ENCODE measurements around the gene PRRT1B.

GRCh38 chr9:131530920-131531832 is 14.1 kb upstream of the PRRT1B start, which contains the start of gene UCK1:
- TF ChIP-seq NBN (IDR thresholded peaks at IDR 0.05; ENCODE audit: low read depth) (no peak), POLR3A (IDR thresholded peaks at IDR 0.05; ENCODE audit: borderline replicate concordance, extremely low read depth, insufficient read depth, insufficient read length) (no peak), HDGF (IDR thresholded peaks at IDR 0.05) (no peak), HDAC8 (tag; IDR thresholded peaks at IDR 0.05) (no peak), SIRT6 (IDR thresholded peaks at IDR 0.05; ENCODE audit: low read depth, low read length) (no peak), MYC (IDR thresholded peaks at IDR 0.05; ENCODE audit: low read depth, low read length) (peak; percentile 34; the same call in 1 of the 2 replicates), MYC (CRISPR knock-in tag; IDR thresholded peaks at IDR 0.05; ENCODE audit: borderline replicate concordance, low read depth) (no peak)
- TF ChIP-seq, protein P1, sequence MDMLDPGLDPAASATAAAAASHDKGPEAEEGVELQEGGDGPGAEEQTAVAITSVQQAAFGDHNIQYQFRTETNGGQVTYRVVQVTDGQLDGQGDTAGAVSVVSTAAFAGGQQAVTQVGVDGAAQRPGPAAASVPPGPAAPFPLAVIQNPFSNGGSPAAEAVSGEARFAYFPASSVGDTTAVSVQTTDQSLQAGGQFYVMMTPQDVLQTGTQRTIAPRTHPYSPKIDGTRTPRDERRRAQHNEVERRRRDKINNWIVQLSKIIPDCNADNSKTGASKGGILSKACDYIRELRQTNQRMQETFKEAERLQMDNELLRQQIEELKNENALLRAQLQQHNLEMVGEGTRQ (CRISPR knock-in tag; IDR thresholded peaks at IDR 0.05), result no peak
- TF ChIP-seq, protein P2, sequence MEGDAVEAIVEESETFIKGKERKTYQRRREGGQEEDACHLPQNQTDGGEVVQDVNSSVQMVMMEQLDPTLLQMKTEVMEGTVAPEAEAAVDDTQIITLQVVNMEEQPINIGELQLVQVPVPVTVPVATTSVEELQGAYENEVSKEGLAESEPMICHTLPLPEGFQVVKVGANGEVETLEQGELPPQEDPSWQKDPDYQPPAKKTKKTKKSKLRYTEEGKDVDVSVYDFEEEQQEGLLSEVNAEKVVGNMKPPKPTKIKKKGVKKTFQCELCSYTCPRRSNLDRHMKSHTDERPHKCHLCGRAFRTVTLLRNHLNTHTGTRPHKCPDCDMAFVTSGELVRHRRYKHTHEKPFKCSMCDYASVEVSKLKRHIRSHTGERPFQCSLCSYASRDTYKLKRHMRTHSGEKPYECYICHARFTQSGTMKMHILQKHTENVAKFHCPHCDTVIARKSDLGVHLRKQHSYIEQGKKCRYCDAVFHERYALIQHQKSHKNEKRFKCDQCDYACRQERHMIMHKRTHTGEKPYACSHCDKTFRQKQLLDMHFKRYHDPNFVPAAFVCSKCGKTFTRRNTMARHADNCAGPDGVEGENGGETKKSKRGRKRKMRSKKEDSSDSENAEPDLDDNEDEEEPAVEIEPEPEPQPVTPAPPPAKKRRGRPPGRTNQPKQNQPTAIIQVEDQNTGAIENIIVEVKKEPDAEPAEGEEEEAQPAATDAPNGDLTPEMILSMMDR (IDR thresholded peaks at IDR 0.05 in 2 of 3, conservative IDR thresholded peaks at IDR 0.05 in 1 of 3; ENCODE audit: insufficient read depth in 2 of 3, low read depth in 1 of 3, low read length in 3 of 3), result peak in 1 of 3 experiments; percentile 5; a peak in 1 of 6 replicates
